Measurements from ENCODE around the gene ZNF598. TPM values are rescaled to one million over a fixed set of nuclear protein-coding genes. Genes with fewer than 3 reads are reported as not detected.
A peak's percentile ranks its signal among the peaks of the same experiment; 100 is the strongest.

The ZNF598 gene
- 23.5 and 27.6 TPM in 2 replicates for total RNA-seq

DNA sequence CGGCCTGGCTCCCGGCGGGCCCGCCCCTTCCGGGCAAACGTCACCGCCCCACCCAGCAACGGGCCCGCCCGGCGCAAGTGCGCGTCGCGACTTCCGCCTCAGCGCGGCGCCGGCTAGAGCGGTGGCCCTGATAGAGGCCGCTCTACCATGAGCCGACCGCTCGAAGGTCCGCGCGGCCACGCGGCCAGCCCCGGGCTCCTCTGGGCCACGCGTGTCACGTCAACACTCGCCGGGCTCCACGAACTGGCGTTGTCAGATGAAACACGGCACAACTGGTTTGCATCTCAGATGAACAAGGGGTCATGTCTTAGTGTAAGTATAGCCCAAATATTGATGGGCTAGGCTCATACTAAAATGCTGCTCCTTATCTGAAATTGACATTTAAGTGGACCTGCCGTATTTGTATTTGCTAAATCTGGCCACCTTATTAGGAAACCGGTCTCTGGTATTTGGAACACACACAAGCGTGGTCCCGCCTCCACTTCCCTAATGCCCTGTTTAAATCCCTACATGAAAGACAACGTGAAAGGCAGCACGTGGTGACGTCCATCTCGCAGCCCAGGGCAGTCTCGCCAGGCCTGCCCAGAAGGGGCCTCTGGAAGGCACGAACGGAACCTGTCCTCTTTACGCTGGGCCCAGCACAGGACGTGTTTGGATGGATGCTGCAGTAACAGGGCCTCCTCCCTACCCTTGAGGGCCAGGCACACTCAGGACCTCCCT is at the start of gene ZNF598:
ZNF598 (minus strand) TSS at position 31 of the 720 bp plus-strand sequence.
- DNase-seq (ENCODE audit: low read depth): peak; percentile 86
- peak within 1 kb of the TSS; percentile 83 for H3K4me3 ChIP-seq (ENCODE audit: low read depth, low read length)
- TF ChIP-seq, protein P1, sequence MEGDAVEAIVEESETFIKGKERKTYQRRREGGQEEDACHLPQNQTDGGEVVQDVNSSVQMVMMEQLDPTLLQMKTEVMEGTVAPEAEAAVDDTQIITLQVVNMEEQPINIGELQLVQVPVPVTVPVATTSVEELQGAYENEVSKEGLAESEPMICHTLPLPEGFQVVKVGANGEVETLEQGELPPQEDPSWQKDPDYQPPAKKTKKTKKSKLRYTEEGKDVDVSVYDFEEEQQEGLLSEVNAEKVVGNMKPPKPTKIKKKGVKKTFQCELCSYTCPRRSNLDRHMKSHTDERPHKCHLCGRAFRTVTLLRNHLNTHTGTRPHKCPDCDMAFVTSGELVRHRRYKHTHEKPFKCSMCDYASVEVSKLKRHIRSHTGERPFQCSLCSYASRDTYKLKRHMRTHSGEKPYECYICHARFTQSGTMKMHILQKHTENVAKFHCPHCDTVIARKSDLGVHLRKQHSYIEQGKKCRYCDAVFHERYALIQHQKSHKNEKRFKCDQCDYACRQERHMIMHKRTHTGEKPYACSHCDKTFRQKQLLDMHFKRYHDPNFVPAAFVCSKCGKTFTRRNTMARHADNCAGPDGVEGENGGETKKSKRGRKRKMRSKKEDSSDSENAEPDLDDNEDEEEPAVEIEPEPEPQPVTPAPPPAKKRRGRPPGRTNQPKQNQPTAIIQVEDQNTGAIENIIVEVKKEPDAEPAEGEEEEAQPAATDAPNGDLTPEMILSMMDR (IDR thresholded peaks at IDR 0.05; ENCODE audit: insufficient read depth, low read depth, low read length): no peak

DNA sequence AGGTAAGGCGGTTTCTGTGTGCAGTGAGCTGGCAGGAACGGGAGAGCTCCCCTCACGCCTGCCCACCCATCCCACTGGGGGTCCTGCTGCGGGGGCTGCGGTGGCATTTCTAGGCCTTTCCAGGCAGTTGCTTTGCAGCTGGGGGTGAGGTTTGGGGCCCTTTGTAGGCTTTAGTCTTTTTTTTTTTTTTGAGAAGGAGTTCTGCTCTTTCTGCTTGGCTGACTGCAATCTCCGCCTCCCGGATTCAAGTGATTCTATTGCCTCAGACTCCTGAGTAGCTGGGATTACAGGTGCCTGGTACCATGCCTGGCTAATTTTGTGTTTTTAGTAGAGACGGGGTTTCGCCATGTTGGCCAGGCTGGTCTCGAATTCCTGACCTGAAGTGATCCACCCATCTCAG is 49.3 kb upstream of the ZNF598 start:
- DNase-seq (ENCODE audit: low read depth): no peak
- TF ChIP-seq, protein P1 (IDR thresholded peaks at IDR 0.05; ENCODE audit: insufficient read depth, low read depth, low read length): no peak
- no peak overlapping the region for H3K4me3 ChIP-seq (ENCODE audit: low read depth, low read length)

DNA sequence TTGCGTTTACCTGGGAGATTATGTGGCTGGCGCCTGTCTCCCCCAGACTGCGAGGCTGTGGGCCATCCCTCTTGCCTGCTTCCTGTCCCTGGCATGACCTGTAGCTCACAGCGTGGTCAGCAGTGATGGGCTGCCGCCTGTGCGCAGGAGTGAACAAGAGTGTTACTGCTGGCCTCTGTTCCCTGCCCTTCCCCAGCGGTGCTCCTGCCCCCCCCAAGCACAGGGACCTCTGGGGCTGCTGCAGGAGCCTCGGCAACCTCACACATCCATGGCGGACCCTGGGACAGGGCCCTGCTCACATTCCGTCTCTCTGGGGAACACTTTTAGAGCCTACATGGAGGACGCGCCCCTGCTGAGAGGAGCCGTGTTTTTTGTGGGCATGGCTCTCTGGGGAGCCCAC is 48.8 kb upstream of the ZNF598 start:
- TF ChIP-seq, protein P1 (IDR thresholded peaks at IDR 0.05; ENCODE audit: insufficient read depth, low read depth, low read length): no peak
- no peak for DNase-seq (ENCODE audit: low read depth)

DNA sequence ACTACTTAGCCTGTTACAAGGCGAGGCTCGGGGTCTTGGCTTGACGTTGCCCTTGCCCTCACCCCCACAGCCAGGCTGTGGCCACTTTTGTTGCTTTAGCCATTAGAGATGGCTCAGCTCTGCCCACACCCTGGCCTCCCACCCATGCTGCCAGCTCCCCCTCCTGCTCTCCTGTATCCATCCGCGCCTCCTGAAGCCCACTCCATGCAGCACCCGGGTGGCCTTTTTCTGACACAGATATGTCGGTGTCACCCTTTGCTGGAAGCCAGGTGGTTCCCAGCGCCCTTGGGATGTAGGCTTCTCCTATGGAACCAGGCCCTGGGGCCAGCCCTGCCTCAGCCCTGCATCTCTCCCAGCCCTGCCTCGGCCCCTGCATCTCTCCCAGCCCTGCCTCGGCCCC is 47.8 kb upstream of the ZNF598 start:
- DNase-seq (ENCODE audit: low read depth): no peak
- TF ChIP-seq, protein P1 (IDR thresholded peaks at IDR 0.05; ENCODE audit: insufficient read depth, low read depth, low read length): no peak
- no peak overlapping the region for H3K4me3 ChIP-seq (ENCODE audit: low read depth, low read length)

More for the DNA sequence above, 48.8 kb upstream of the ZNF598 start:
- H3K4me3 ChIP-seq (ENCODE audit: low read depth, low read length): no peak overlapping the region

DNA sequence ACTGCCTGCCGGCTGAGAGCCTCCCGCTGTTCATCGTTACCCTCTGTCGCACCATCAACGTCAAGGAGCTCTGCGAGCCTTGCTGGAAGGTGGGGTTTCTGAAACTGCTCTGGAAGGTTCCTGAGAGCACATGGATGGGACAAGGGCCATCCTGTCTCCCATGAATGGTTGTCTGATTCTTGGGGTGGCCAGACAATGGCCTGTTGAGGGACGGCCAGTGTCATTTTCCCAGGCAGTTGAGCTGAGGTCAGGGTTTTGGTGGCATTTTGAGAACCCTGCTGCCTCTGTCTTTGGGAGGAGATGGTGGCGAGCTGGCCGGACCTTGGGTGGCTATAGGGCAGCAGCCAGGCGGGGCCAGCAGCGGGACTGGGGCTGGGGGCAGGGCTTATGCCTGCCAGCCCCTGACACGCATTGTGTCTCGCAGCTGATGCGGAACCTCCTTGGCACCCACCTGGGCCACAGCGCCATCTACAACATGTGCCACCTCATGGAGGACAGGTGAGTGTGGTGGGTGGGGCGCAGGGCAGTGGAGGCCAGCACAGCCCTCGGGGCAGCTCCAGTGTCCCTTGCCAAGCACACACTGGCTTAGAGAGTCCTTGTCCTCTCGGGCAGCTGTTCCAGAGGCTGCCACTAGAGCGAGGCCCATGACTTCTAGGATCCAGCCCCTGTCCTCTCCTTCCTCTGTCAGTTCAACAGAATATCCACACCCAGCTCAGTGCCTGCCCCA is 47.2 kb upstream of the ZNF598 start:
- no peak for DNase-seq (ENCODE audit: low read depth)
- TF ChIP-seq, protein P1 (IDR thresholded peaks at IDR 0.05; ENCODE audit: insufficient read depth, low read depth, low read length): peak; percentile 41
- H3K4me3 ChIP-seq (ENCODE audit: low read depth, low read length): no peak overlapping the region

DNA sequence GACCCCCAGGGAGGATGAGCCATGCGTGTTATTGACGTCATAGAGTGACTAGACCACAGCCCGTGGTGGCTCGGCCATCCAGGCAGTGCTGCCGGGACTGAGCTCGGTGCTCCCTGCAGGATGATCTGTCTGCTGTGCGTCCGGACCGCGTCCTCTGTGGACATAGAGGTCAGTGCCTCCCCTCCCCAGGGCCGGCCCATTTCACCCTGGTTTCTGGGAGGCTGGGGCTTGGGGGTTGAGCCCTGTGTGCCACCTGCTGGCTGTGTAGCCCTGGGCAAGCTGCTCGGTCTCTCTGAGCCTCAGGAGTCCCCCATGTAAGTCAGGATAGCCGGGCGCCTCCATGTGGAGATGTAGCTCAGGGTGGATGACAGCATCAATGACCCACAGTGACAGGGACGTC is 46.5 kb upstream of the ZNF598 start:
- TF ChIP-seq, protein P1 (IDR thresholded peaks at IDR 0.05; ENCODE audit: insufficient read depth, low read depth, low read length): peak; percentile 53
- no peak overlapping the region for H3K4me3 ChIP-seq (ENCODE audit: low read depth, low read length)
- peak; percentile 45 for DNase-seq (ENCODE audit: low read depth)

Data from fibroblast of villous mesenchyme (primary cell).